Superior temporal gyrus (tissue), 1 donor: ENCODE data around the gene CROCC2.
"Not testable (repeated sequence)": the region's sequence is repeated elsewhere in the genome, so short reads cannot be mapped to it uniquely, and the experiment has no call there.

Experiments used
- DNase-seq: peaks from one replicate; pipeline ENCODE4 v3.0.0-alpha.2; 2016; ENCODE audit errors: extremely low spot score

CROCC2 gene

GRCh38 chr2:240966906-240967680 is 61.0 kb downstream of the CROCC2 start:
- DNase-seq = no peak

GRCh38 chr2:240967681-240968621 is 61.8 kb downstream of the CROCC2 start:
- no peak for DNase-seq

- DNase-seq = no peak
Observed at GRCh38 chr2:240968731-240969624, 62.8 kb downstream of the CROCC2 start.

- DNase-seq = no peak
Observed at GRCh38 chr2:240970104-240970503, 64.0 kb downstream of the CROCC2 start.

- DNase-seq = no peak
Observed at GRCh38 chr2:240970816-240971215, 64.7 kb downstream of the CROCC2 start.

GRCh38 chr2:240972201-240972600 is 66.1 kb downstream of the CROCC2 start:
- no peak for DNase-seq

GRCh38 chr2:240972636-240973521 is 66.7 kb downstream of the CROCC2 start:
- peak; percentile 29 for DNase-seq

- DNase-seq = no peak
Observed at GRCh38 chr2:240974771-240975572, 68.8 kb downstream of the CROCC2 start.

- DNase-seq = not testable (repeated sequence)
Observed at GRCh38 chr2:240975903-240976302, 69.8 kb downstream of the CROCC2 start.

GRCh38 chr2:240981280-240981679 is 75.1 kb downstream of the CROCC2 start:
- DNase-seq = no peak

- no peak for DNase-seq
Observed at GRCh38 chr2:240981871-240982800, 76.0 kb downstream of the CROCC2 start.

GRCh38 chr2:240982821-240983281 is 76.7 kb downstream of the CROCC2 start:
- DNase-seq = no peak

GRCh38 chr2:240983361-240983995 is 77.3 kb downstream of the CROCC2 start:
- no peak for DNase-seq

- DNase-seq = no peak
Observed at GRCh38 chr2:240983996-240984498, 77.9 kb downstream of the CROCC2 start.

GRCh38 chr2:240985881-240986786 is 80.0 kb downstream of the CROCC2 start:
- DNase-seq = no peak

- DNase-seq = no peak
Observed at GRCh38 chr2:240986787-240987411, 80.8 kb downstream of the CROCC2 start.
